ENCODE data around the gene PCDHGA11.

- TF ChIP-seq CTCF (IDR thresholded peaks at IDR 0.05), result peak in 5 of 6 experiments; percentile 15 to 44 (median 24)
- no peak for TF ChIP-seq POLR2A (IDR thresholded peaks at IDR 0.05)
Observed at GRCh38 chr5:141420855-141421488, at the start of gene PCDHGA11.
